ENCODE data around the gene THAP3.

- no peak for TF ChIP-seq CTCF (IDR thresholded peaks at IDR 0.05)
- no peak for TF ChIP-seq POLR2A (IDR thresholded peaks at IDR 0.05)
- no peak for TF ChIP-seq EP300 (IDR thresholded peaks at IDR 0.05)
- TF ChIP-seq POLR2AphosphoS5 (IDR thresholded peaks at IDR 0.05): no peak
These were observed 3.0 kb upstream of the THAP3 start for GRCh38 chr1:6621429-6622391.

Measured in upper lobe of left lung (tissue), 4 donors.